Right lobe of liver (tissue), 4 donors: ENCODE measurements around the gene ARHGEF12.

Experiments used
- POLR2A ChIP-seq: fragments of 450-650 bp; IDR thresholded peaks from one replicate; pipeline ENCODE4 v1.6.1; 2017; ENCODE audit warnings: antibody characterized with exemption, mild to moderate bottlenecking
- TF ChIP-seq, protein P1 (sequence below), 4 donors: fragments of 200-600 bp in 3 of 4; fragments of 450-650 bp in 1 of 4; IDR thresholded peaks; one replicate each; pipeline versions ENCODE4 v1.5.1 to v1.8.0; 2016 to 2022; ENCODE audit warnings: antibody characterized with exemption in 4 of 4, mild to moderate bottlenecking in 2 of 4
- donor health status: DM: no; HTN: no; CAD: no.
- donor health status: DM: no; HTN: no; CAD: no.
- donor health status: DM: no; HTN: yes; CAD: no.

DNA sequence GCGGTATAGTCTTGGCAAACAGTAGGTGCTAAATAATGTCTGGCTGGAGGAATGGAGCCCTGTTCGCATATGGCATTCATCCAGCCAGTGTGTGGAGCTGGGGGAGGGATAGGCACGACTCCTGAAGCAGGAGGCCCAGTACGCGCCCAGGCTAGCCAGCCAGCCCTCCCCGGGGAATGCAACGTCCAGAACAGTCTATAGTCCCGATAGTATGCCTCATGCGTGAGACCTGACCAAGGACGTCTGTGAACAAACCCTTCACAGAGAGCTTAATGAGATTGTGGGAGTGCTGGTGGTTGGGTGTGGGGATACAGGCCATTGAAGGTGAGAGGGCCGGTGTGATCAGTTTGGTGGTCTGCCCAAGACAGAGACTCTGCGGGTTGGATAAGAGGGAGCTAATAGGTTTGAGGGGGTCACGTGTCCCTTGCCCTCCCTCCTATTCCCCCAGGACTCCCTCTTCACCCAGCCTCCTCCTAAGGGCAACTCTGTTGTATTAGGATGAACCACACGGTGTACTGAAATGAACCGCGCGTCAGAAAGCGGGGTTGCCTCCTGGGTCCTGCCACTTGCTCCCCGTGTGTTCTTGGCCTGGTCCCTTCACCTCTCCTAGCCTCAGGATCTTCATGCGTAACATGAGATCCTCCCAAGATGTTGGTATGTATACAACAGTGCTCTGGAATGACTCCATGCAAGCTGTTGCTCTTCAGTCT lies 174.3 kb downstream of the ARHGEF12 start:
- TF ChIP-seq, protein P1, sequence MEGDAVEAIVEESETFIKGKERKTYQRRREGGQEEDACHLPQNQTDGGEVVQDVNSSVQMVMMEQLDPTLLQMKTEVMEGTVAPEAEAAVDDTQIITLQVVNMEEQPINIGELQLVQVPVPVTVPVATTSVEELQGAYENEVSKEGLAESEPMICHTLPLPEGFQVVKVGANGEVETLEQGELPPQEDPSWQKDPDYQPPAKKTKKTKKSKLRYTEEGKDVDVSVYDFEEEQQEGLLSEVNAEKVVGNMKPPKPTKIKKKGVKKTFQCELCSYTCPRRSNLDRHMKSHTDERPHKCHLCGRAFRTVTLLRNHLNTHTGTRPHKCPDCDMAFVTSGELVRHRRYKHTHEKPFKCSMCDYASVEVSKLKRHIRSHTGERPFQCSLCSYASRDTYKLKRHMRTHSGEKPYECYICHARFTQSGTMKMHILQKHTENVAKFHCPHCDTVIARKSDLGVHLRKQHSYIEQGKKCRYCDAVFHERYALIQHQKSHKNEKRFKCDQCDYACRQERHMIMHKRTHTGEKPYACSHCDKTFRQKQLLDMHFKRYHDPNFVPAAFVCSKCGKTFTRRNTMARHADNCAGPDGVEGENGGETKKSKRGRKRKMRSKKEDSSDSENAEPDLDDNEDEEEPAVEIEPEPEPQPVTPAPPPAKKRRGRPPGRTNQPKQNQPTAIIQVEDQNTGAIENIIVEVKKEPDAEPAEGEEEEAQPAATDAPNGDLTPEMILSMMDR (IDR thresholded peaks at IDR 0.05) = no peak
- no peak for TF ChIP-seq POLR2A
